LNCaP clone FGC (cell line): Measurements from ENCODE around the gene TNFSF11.

ENCODE experiments used
- DNase-seq: peaks from one replicate; pipeline ENCODE4 v3.0.0-alpha.2; 2011; ENCODE audit warnings: low read depth
- H3K4me3 ChIP-seq: 2 replicates; pipeline ENCODE4 v1.5.1; 2011; ENCODE audit warnings: mild to moderate bottlenecking, low read depth, low read length, control low read depth
- CTCF ChIP-seq: IDR thresholded peaks from 2 replicates; pipeline ENCODE4 v1.5.1; 2012; ENCODE audit warnings: mild to moderate bottlenecking; ENCODE audit not compliant: control insufficient read depth, insufficient read depth; ENCODE audit errors: extremely low read depth

The TNFSF11 gene

GRCh38 chr13:42595253-42595571, 21.3 kb downstream of the TNFSF11 start:
- H3K4me3 ChIP-seq = no peak overlapping the region
- TF ChIP-seq CTCF = no peak
- no peak for DNase-seq

- H3K4me3 ChIP-seq = no peak overlapping the region
- DNase-seq = no peak
- no peak for TF ChIP-seq CTCF
Measured at GRCh38 chr13:42597505-42597904, 23.6 kb downstream of the TNFSF11 start.

DNA sequence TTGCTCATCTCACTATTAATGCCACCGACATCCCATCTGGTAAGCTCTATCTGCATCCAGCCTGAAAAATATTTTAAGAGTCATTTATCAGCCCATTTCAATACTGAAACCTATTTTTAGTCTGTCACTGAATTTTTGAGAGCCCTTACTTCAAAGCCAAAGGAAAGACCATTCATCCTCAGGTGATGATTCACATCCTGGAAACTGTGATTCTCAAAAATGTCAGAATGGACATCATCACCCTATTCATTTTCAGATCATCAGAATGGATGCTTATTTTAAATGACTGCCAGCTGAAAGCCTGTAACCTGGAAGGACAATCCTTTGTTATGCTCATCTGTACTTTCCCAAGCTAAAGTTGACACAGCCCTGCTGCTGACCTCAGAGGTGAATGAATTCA, 27.0 kb downstream of the TNFSF11 start:
- TF ChIP-seq CTCF = no peak
- DNase-seq = no peak
- no peak overlapping the region for H3K4me3 ChIP-seq

DNA sequence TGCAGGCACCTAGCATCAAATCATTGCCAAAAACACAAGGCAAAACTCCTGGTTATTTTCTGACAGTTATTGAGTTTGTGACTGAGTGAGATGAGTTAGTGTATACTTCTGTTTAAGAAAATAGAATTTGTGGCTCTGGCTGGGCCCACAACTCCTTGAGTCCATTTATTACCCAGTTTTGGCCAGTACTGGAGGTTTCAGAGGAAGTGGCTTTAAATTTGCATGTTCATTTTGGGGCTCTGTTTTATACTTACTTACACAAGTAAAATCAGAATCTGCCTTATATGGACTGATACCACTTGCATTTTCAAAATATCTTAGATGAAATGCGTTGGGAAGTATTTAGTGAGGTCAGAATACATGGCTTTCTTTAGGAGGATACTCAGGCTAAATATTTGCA, 29.0 kb downstream of the TNFSF11 start:
- DNase-seq = no peak
- no peak overlapping the region for H3K4me3 ChIP-seq
- TF ChIP-seq CTCF = no peak

GRCh38 chr13:42603571-42603970, 29.6 kb downstream of the TNFSF11 start:
- no peak for DNase-seq
- no peak overlapping the region for H3K4me3 ChIP-seq
- no peak for TF ChIP-seq CTCF

DNA sequence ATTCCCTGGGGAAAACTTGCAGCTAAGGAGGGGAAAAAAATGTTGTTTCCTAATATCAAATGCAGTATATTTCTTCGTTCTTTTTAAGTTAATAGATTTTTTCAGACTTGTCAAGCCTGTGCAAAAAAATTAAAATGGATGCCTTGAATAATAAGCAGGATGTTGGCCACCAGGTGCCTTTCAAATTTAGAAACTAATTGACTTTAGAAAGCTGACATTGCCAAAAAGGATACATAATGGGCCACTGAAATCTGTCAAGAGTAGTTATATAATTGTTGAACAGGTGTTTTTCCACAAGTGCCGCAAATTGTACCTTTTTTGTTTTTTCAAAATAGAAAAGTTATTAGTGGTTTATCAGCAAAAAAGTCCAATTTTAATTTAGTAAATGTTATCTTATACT, 33.6 kb downstream of the TNFSF11 start:
- DNase-seq = no peak
- no peak overlapping the region for H3K4me3 ChIP-seq
- TF ChIP-seq CTCF = no peak

- H3K4me3 ChIP-seq = no peak overlapping the region
- DNase-seq = no peak
- TF ChIP-seq CTCF = no peak
Measured at GRCh38 chr13:42610649-42611048, 36.7 kb downstream of the TNFSF11 start.
